Activated T-helper 9 cell treated with anti-CD3 and anti-CD28 coated beads, Interleukin-2, amount 50 U/mL, for 16 hours (primary cell): ENCODE results near the gene CCDC184.

Experiments used
- DNase-seq: peaks from one replicate; pipeline ENCODE4 v3.0.0-alpha.2; 2020; ENCODE audit warnings: low read depth

The CCDC184 gene

GRCh38 chr12:48179466-48179865, 4.0 kb upstream of the CCDC184 start:
- DNase-seq = no peak

- DNase-seq = no peak
These were observed 3.0 kb upstream of the CCDC184 start for GRCh38 chr12:48180424-48180823.

GRCh38 chr12:48180857-48181495, 2.5 kb upstream of the CCDC184 start:
- no peak for DNase-seq

GRCh38 chr12:48182631-48183030, 813 bp upstream of the CCDC184 start:
- DNase-seq = no peak

GRCh38 chr12:48183876-48184548, 568 bp downstream of the CCDC184 start:
- peak; percentile 14 for DNase-seq

GRCh38 chr12:48184549-48184922, 1.1 kb downstream of the CCDC184 start:
- DNase-seq = no peak

- DNase-seq = no peak
These were observed 1.9 kb downstream of the CCDC184 start for GRCh38 chr12:48185181-48185919.

GRCh38 chr12:48187916-48188695, 4.7 kb downstream of the CCDC184 start:
- DNase-seq = no peak

- peak; percentile 47 for DNase-seq
These were observed 6.1 kb downstream of the CCDC184 start for GRCh38 chr12:48189331-48190125.

GRCh38 chr12:48191096-48191495, 7.7 kb downstream of the CCDC184 start:
- DNase-seq = no peak

GRCh38 chr12:48192861-48193260, 9.4 kb downstream of the CCDC184 start:
- DNase-seq = no peak

GRCh38 chr12:48193623-48194022, 10.2 kb downstream of the CCDC184 start:
- DNase-seq = no peak

- DNase-seq = no peak
These were observed 11.4 kb downstream of the CCDC184 start for GRCh38 chr12:48194799-48195201.

GRCh38 chr12:48197549-48197970, 14.1 kb downstream of the CCDC184 start:
- DNase-seq = no peak

GRCh38 chr12:48197971-48198671, 14.7 kb downstream of the CCDC184 start:
- peak; percentile 85 for DNase-seq

- DNase-seq = no peak
These were observed 15.2 kb downstream of the CCDC184 start for GRCh38 chr12:48198672-48198971.

GRCh38 chr12:48198985-48199384, 15.5 kb downstream of the CCDC184 start:
- no peak for DNase-seq

GRCh38 chr12:48199774-48200221, 16.4 kb downstream of the CCDC184 start:
- no peak for DNase-seq

- DNase-seq = no peak
These were observed 17.6 kb downstream of the CCDC184 start for GRCh38 chr12:48201091-48201490.

- DNase-seq = no peak
These were observed 18.1 kb downstream of the CCDC184 start for GRCh38 chr12:48201516-48201915.

GRCh38 chr12:48202766-48203165, 19.3 kb downstream of the CCDC184 start:
- no peak for DNase-seq
